Trophoblast cell (in vitro differentiated cells and primary cell): ENCODE measurements around the gene NEK5.
"Not testable (repeated sequence)": the region's sequence is repeated elsewhere in the genome, so short reads cannot be mapped to it uniquely, and the experiment has no call there.

ENCODE experiments used
- DNase-seq, 2 donors: peaks; one replicate each; pipeline ENCODE4 v3.0.0-alpha.2; 2016
- H2AFZ ChIP-seq: 2 replicates; pipeline ENCODE4 v1.6.1; 2013; ENCODE audit warnings: low read length, moderate library complexity, mild to moderate bottlenecking; ENCODE audit not compliant: insufficient read depth, poor library complexity
- H2AK5ac ChIP-seq: 2 replicates; pipeline ENCODE4 v1.6.1; 2013; ENCODE audit warnings: mild to moderate bottlenecking, low read length
- H2BK120ac ChIP-seq: 2 replicates; pipeline ENCODE4 v1.6.1; 2013; ENCODE audit warnings: low read length, mild to moderate bottlenecking, moderate library complexity; ENCODE audit not compliant: insufficient read depth, poor library complexity
- H2BK12ac ChIP-seq: 2 replicates; pipeline ENCODE4 v1.6.1; 2013; ENCODE audit warnings: mild to moderate bottlenecking, low read length, moderate library complexity
- H2BK5ac ChIP-seq: 2 replicates; pipeline ENCODE4 v1.6.1; 2013; ENCODE audit warnings: low read length, low read depth, moderate library complexity, mild to moderate bottlenecking; ENCODE audit not compliant: poor library complexity
- H3K14ac ChIP-seq: 2 replicates; pipeline ENCODE4 v1.6.1; 2013; ENCODE audit warnings: mild to moderate bottlenecking, low read length
- H3K18ac ChIP-seq: 2 replicates; pipeline ENCODE4 v1.6.1; 2013; ENCODE audit warnings: mild to moderate bottlenecking, low read length
- H3K23ac ChIP-seq: 2 replicates; pipeline ENCODE4 v1.6.1; 2013; ENCODE audit warnings: low read length
- H3K27ac ChIP-seq: 2 replicates; pipeline ENCODE4 v1.5.1; 2013; ENCODE audit warnings: low read depth, mild to moderate bottlenecking, inconsistent platforms, low read length, moderate library complexity
- H3K27me3 ChIP-seq: 2 replicates; pipeline ENCODE4 v1.6.1; 2013; ENCODE audit warnings: inconsistent platforms, mild to moderate bottlenecking, low read length, moderate library complexity; ENCODE audit not compliant: insufficient read depth
- H3K36me3 ChIP-seq, 2 experiments: 1 replicate in 1 of 2; 2 replicates in 1 of 2; pipeline ENCODE4 v1.6.1; 2013; ENCODE audit warnings: low read length in 2 of 2, mild to moderate bottlenecking in 2 of 2, moderate library complexity in 1 of 2; ENCODE audit not compliant: insufficient read depth in 2 of 2, control insufficient read depth in 1 of 2
- H3K4ac ChIP-seq: 2 replicates; pipeline ENCODE4 v1.6.1; 2013; ENCODE audit warnings: low read depth, mild to moderate bottlenecking, low read length, moderate library complexity
- H3K4me1 ChIP-seq, 2 experiments: 1 replicate in 1 of 2; 2 replicates in 1 of 2; pipeline ENCODE4 v1.6.1; 2013; ENCODE audit warnings: low read length in 2 of 2, mild to moderate bottlenecking in 2 of 2, moderate library complexity in 1 of 2; ENCODE audit not compliant: insufficient read depth in 2 of 2, control insufficient read depth in 1 of 2
- H3K4me2 ChIP-seq: 2 replicates; pipeline ENCODE4 v1.6.1; 2013; ENCODE audit warnings: inconsistent platforms, mild to moderate bottlenecking, low read length, moderate library complexity
- H3K4me3 ChIP-seq: 2 replicates; pipeline ENCODE4 v1.5.1; 2013; ENCODE audit warnings: mild to moderate bottlenecking, low read depth, low read length, inconsistent platforms
- H3K79me1 ChIP-seq: one replicate; pipeline ENCODE4 v1.6.1; 2013; ENCODE audit warnings: low read length
- H3K79me2 ChIP-seq: 2 replicates; pipeline ENCODE4 v1.6.1; 2013; ENCODE audit warnings: low read length, mild to moderate bottlenecking; ENCODE audit not compliant: control insufficient read depth, insufficient read depth, poor library complexity
- H3K9ac ChIP-seq: 2 replicates; pipeline ENCODE4 v1.6.1; 2013; ENCODE audit warnings: mild to moderate bottlenecking, low read length
- H3K9me3 ChIP-seq: 2 replicates; pipeline ENCODE4 v1.6.1; 2013; ENCODE audit warnings: low read depth, mild to moderate bottlenecking, control low read depth, inconsistent platforms, low read length; ENCODE audit not compliant: insufficient read depth
- H4K12ac ChIP-seq: 2 replicates; pipeline ENCODE4 v1.6.1; 2013; ENCODE audit warnings: low read depth, mild to moderate bottlenecking, low read length, moderate library complexity
- H4K8ac ChIP-seq: 2 replicates; pipeline ENCODE4 v1.6.1; 2013; ENCODE audit warnings: low read depth, mild to moderate bottlenecking, low read length, moderate library complexity
- H4K91ac ChIP-seq: one replicate; pipeline ENCODE4 v1.6.1; 2013; ENCODE audit warnings: low read depth, mild to moderate bottlenecking, low read length, moderate library complexity
- WGBS: extraction: QIAGEN DNeasy Blood & Tissue Kit; methylation state at CpG from one replicate; pipeline ENCODE4 v1.1.7; 2013; ENCODE audit warnings: missing lambda C conversion rate; ENCODE audit not compliant: insufficient read length, insufficient coverage; ENCODE audit errors: extremely low coverage; 5-methylcytosine and 5-hydroxymethylcytosine counted together

Gene NEK5

GRCh38 chr13:52036037-52036436 is 92.8 kb downstream of the NEK5 start:
- Histone ChIP-seq H3K79me1 (no peaks in the 10 kb centered on the region), H3K4ac (no peak overlapping the region), H3K9ac (no peak overlapping the region), H3K14ac (no peak overlapping the region), H3K27me3 (no peaks in the 10 kb centered on the region), H3K4me3 (no peak overlapping the region), H3K18ac (no peak overlapping the region), H3K9me3 (no peaks in the 10 kb centered on the region), H2AFZ (no peak overlapping the region), H2AK5ac (no peak overlapping the region), H4K8ac (no peak overlapping the region), H4K12ac (no peak overlapping the region), H2BK5ac (no peak overlapping the region), H3K23ac (no peak overlapping the region), H4K91ac (no peak overlapping the region), H3K4me2 (no peak overlapping the region), H2BK12ac (no peak overlapping the region), H3K36me3 (no peaks in the 10 kb centered on the region), H3K79me2 (no peaks in the 10 kb centered on the region), H3K4me1 (no peaks in the 10 kb centered on the region), H2BK120ac (no peak overlapping the region), H3K27ac (no peak overlapping the region)
- no peak for DNase-seq
- WGBS = no CpG with 5 or more reads among the region's 1 CpG

- H3K79me1 ChIP-seq = no peaks in the 10 kb centered on the region
- H3K27ac ChIP-seq = no peak overlapping the region
- no peak overlapping the region for H2AFZ ChIP-seq
- no peak overlapping the region for H4K12ac ChIP-seq
- no peak overlapping the region for H3K18ac ChIP-seq
- DNase-seq = no peak
- no peak overlapping the region for H3K4me3 ChIP-seq
- H2BK12ac ChIP-seq = no peak overlapping the region
- H2AK5ac ChIP-seq = no peak overlapping the region
- H3K4me1 ChIP-seq = no peaks in the 10 kb centered on the region
- no peak overlapping the region for H3K9ac ChIP-seq
- no peaks in the 10 kb centered on the region for H3K9me3 ChIP-seq
- WGBS = no CpG with 5 or more reads among the region's 5 CpGs
- H3K36me3 ChIP-seq = peaks cover 2% of the 10 kb centered on the region in 2 experiments
- H3K4ac ChIP-seq = no peak overlapping the region
- H3K4me2 ChIP-seq = no peak overlapping the region
- no peak overlapping the region for H3K14ac ChIP-seq
- H4K91ac ChIP-seq = no peak overlapping the region
- H4K8ac ChIP-seq = no peak overlapping the region
- H2BK120ac ChIP-seq = no peak overlapping the region
- no peak overlapping the region for H2BK5ac ChIP-seq
- H3K23ac ChIP-seq = no peak overlapping the region
- H3K27me3 ChIP-seq = no peaks in the 10 kb centered on the region
- H3K79me2 ChIP-seq = no peaks in the 10 kb centered on the region
Measured at GRCh38 chr13:52034616-52035226, 94.2 kb downstream of the NEK5 start.

GRCh38 chr13:52033039-52033438 is 95.8 kb downstream of the NEK5 start:
- Histone ChIP-seq H4K8ac (no peak overlapping the region), H3K4me1 (no peaks in the 10 kb centered on the region), H3K27me3 (no peaks in the 10 kb centered on the region), H3K4ac (no peak overlapping the region), H3K9ac (no peak overlapping the region), H3K4me2 (no peak overlapping the region), H3K23ac (no peak overlapping the region), H3K18ac (no peak overlapping the region), H2BK120ac (no peak overlapping the region), H4K91ac (no peak overlapping the region), H3K79me2 (no peaks in the 10 kb centered on the region), H2BK5ac (no peak overlapping the region), H2AK5ac (no peak overlapping the region), H3K27ac (no peak overlapping the region), H3K9me3 (peaks cover 2% of the 10 kb centered on the region), H3K36me3 (peaks cover 6 to 14% of the 10 kb centered on the region in 2 experiments), H2BK12ac (no peak overlapping the region), H3K4me3 (no peak overlapping the region), H3K79me1 (no peaks in the 10 kb centered on the region), H2AFZ (no peak overlapping the region), H3K14ac (no peak overlapping the region), H4K12ac (no peak overlapping the region)
- no CpG with 5 or more reads among the region's 2 CpGs for WGBS
- DNase-seq = no peak

GRCh38 chr13:52030401-52030800 is 98.5 kb downstream of the NEK5 start:
- not testable (repeated sequence) for H2AFZ ChIP-seq, H3K14ac ChIP-seq, H3K4me1 ChIP-seq, H2BK120ac ChIP-seq, H4K8ac ChIP-seq, H3K9ac ChIP-seq, H3K18ac ChIP-seq, H3K27ac ChIP-seq, H3K27me3 ChIP-seq, H3K79me2 ChIP-seq, H4K91ac ChIP-seq, H3K9me3 ChIP-seq, H2AK5ac ChIP-seq, H2BK5ac ChIP-seq, H3K4me3 ChIP-seq, H3K79me1 ChIP-seq, H2BK12ac ChIP-seq, H3K4ac ChIP-seq, DNase-seq, H3K4me2 ChIP-seq, H4K12ac ChIP-seq, H3K23ac ChIP-seq
- no CpG with 5 or more reads among the region's 6 CpGs for WGBS
- H3K36me3 ChIP-seq = peaks cover 10 to 22% of the 10 kb centered on the region in 2 experiments
